Measurements from ENCODE around the gene CFAP161. TPM values are rescaled to one million over a fixed set of nuclear protein-coding genes. Genes with fewer than 3 reads are reported as not detected.
"Not testable (repeated sequence)": the region's sequence is repeated elsewhere in the genome, so short reads cannot be mapped to it uniquely, and the experiment has no call there.

The CFAP161 gene
- total RNA-seq, 1 donor from 2014 or later: not detected

DNA sequence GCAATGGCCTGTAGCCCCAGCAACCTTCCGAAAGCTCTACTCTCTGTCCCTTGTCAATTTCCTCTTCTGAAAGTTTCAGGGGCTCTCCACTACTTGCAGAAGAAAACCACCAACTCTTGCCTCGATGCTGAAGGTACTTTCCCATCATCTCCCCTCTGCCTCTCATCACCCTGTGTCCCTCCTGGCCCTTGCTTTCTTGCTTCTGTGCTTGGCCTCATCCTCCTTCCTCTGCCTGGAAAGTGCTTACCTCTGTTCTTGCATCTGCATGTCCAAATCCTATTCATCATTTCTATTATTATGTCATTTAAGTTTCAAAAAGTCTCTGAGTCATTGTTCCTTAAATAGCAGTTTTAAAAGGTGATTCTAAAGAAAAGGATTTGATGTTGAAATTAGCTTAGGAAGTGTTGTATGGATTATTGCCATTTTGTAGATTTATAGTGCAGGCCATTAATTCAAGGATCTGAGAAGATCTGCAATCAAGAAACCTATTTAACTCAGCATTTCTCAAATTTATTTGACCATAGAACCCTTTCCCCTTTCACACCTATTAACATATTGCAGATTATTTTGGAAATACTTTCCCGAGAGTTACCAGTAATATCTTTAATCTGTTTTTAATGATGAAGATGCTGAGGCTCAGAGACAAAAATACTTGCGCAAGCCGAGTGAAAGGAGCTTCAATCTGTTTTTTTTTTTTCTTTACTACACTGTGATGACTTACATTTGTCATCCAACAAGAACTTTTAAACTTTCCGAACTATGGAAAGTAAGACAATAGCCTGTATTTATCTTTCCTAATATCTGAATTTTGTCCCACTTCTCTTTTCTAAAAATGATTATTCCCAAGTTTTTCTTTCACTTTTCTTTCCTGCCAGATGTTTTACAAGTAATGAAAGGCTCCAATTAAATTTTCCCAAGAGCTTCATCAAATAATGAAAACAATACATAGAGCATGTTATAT, 22.3 kb upstream of the CFAP161 start:
- no peak overlapping the region for H3K4me3 Mint-ChIP-seq
- no peak overlapping the region for H3K27ac Mint-ChIP-seq
- H3K4me1 Mint-ChIP-seq (ENCODE audit: low read depth): peaks cover 8% of the 10 kb centered on the region
- no peaks in the 10 kb centered on the region for H3K36me3 Mint-ChIP-seq (ENCODE audit: low read depth)
- H3K9me3 Mint-ChIP-seq: no peaks in the 10 kb centered on the region
- peaks cover 34% of the 10 kb centered on the region for H3K27me3 Mint-ChIP-seq (ENCODE audit: insufficient read depth)
- no peak for DNase-seq (ENCODE audit: low spot score)
- intact Hi-C loops (cut with micrococcal nuclease): no loop called here

DNA sequence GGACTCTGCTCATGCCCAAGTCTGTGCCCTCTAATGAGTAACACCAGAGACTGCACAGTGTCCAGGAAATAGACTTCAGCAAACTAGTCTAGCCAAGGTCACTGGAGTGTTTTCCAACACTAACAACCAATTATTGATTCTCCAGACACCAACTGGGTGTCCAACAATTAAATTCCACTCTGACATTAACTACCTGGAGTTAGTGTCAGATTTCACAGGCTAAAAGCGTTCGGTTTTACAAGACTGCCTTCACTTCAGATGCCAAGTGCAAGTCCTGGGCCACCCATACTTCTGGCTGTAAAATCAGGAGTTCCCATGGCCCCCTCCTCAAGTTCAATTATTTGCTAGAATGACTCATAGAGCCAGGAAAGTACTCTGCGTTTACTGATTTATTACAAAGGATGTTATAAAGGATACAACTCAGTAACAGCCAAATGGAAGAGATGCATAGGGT, 20.8 kb upstream of the CFAP161 start:
- Mint-ChIP-seq H3K36me3 (ENCODE audit: low read depth) (no peaks in the 10 kb centered on the region), H3K4me3 (no peak overlapping the region), H3K4me1 (ENCODE audit: low read depth) (peaks cover 8% of the 10 kb centered on the region), H3K27ac (no peak overlapping the region), H3K9me3 (no peaks in the 10 kb centered on the region), H3K27me3 (ENCODE audit: insufficient read depth) (peaks cover 47% of the 10 kb centered on the region)
- intact Hi-C loops (cut with micrococcal nuclease): no loop called here
- no peak for DNase-seq (ENCODE audit: low spot score)

DNA sequence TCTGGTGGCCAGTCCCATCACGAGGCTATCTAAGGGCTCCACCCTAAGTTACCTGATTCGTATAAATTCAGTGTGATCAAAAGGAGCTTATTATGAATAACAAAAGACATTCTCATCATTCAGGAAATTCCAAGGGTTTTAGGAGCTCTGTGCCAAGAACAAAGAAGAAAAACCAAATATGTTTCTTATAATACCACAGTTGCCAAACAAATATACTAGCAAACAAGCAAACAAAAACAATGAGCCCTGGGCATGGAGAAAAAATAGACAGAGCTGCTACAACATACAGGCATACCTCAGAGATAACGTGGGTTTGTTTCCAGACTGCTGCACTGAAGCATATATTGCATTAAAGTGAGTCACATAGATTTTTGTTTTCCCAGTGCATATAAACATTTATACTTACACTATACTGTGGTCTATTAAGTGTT, 20.2 kb upstream of the CFAP161 start:
- intact Hi-C loops (cut with micrococcal nuclease): no loop called here
- Mint-ChIP-seq H3K36me3 (ENCODE audit: low read depth) (no peaks in the 10 kb centered on the region), H3K9me3 (no peaks in the 10 kb centered on the region), H3K27me3 (ENCODE audit: insufficient read depth) (peaks cover 44% of the 10 kb centered on the region), H3K4me1 (ENCODE audit: low read depth) (peaks cover 8% of the 10 kb centered on the region), H3K4me3 (no peak overlapping the region), H3K27ac (no peak overlapping the region)
- no peak for DNase-seq (ENCODE audit: low spot score)

DNA sequence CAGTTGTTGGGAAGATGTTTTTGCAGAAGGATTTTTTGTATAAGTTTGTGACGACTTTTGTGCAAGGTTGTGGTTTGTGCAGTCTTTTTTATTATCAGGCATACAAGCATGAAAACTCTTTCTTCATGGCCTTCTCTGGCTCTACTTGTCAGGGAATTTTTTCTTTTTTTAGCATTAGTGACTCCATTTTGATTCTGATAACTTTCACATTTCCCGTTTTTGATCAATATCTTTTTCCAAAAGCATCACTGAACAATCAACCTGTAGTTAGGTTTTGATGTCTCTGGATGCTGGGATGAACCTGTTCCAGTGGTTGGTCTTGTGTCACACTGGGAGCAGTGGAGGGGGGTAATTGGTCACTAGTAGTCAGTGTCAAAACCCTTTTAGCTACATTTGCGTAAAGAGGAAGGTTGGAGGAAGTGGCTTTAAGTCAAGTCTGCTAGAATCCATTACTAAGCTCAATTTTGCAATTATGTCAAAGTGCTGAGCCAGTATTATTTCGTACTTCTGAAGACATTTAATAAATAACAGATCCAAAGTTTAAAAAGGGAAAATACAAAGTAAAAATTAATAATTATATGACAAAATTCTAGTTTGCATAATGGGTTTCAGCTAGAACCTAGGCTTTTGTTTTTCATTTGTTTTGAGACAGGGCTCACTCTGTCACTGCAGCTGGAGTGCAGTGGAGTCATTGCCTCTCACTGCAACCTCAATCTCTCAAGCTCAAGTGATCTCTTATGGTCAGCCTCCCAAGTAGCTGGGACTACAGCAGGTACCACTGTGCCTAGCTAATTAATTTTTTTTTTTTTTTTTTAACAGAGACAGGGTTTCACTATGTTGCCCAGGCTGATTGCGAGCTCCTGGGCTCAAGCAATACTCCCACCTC, 18.8 kb upstream of the CFAP161 start:
- Mint-ChIP-seq H3K27me3 (ENCODE audit: insufficient read depth) (peaks cover 37% of the 10 kb centered on the region), H3K9me3 (no peaks in the 10 kb centered on the region), H3K27ac (no peak overlapping the region), H3K4me1 (ENCODE audit: low read depth) (peaks cover 8% of the 10 kb centered on the region), H3K4me3 (no peak overlapping the region), H3K36me3 (ENCODE audit: low read depth) (no peaks in the 10 kb centered on the region)
- DNase-seq (ENCODE audit: low spot score): no peak
- intact Hi-C loops (cut with micrococcal nuclease): no loop called here

DNA sequence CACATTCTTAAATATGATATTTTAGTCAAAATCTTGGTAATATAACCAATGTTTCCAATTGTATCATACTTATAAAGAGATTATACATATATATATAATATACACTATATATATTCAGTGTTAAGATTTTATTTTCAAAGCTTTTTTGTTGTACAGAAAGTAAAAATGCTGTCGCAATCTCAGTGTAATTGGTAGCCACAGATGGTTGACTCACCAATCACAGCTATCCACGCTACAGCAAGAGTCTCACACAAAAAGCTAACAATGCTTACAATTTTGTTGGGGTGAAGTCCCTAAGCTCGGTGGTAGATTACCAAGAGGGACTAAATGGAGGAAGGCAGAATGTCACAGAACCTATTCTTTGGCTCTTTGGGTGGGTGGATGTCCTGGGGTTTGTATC, 16.9 kb upstream of the CFAP161 start:
- DNase-seq (ENCODE audit: low spot score): no peak
- Mint-ChIP-seq H3K4me1 (ENCODE audit: low read depth) (no peaks in the 10 kb centered on the region), H3K36me3 (ENCODE audit: low read depth) (no peaks in the 10 kb centered on the region), H3K27ac (no peak overlapping the region), H3K9me3 (no peaks in the 10 kb centered on the region), H3K27me3 (ENCODE audit: insufficient read depth) (peaks cover 33% of the 10 kb centered on the region), H3K4me3 (no peak overlapping the region)
- intact Hi-C loops (cut with micrococcal nuclease): no loop called here

DNA sequence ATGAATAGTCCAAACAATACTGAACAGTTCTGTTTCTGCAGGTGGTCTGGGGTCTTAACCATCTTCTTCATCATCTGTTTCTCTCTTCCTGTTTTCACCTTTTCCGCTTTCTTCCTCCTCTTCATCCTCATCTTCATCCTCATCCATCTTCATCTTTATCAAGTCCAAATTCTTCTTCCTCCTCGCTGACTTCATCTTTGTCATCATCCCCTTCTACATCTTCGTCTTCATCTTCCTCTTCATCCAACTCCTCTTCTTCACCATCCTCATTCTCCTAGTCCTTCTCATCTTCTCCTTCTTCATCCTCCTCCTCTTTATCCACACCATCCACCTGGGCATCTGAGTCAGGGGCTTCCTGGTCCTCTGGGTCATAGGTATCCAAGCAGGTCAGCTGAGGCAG, 16.5 kb upstream of the CFAP161 start:
- H3K4me1 Mint-ChIP-seq (ENCODE audit: low read depth): no peaks in the 10 kb centered on the region
- intact Hi-C loops (cut with micrococcal nuclease): no loop called here
- no peak for DNase-seq (ENCODE audit: low spot score)
- no peak overlapping the region for H3K4me3 Mint-ChIP-seq
- H3K27me3 Mint-ChIP-seq (ENCODE audit: insufficient read depth): peaks cover 36% of the 10 kb centered on the region
- no peak overlapping the region for H3K27ac Mint-ChIP-seq
- no peaks in the 10 kb centered on the region for H3K9me3 Mint-ChIP-seq
- H3K36me3 Mint-ChIP-seq (ENCODE audit: low read depth): no peaks in the 10 kb centered on the region

DNA sequence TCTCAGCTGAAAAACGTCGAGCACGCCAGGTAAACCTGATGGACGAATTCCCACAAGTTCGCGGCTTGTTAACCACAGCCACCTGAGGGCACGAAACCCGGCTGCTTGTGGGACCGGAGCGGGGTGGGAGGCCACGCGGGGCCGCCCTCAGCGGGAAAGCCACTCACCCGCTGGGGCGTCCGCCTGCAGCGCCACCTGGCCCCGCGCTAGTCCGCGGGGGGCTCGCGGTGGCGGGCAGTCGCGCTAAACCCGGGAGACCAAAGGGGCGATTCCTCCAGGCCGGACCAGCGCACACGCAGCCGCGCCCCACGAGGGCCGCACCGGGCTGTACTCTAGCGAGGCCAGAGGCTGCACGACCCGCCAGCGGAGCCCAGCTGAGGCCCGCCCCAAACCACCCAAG, 15.7 kb upstream of the CFAP161 start:
- no peaks in the 10 kb centered on the region for H3K36me3 Mint-ChIP-seq (ENCODE audit: low read depth)
- no peak overlapping the region for H3K4me3 Mint-ChIP-seq
- DNase-seq (ENCODE audit: low spot score): no peak
- no peaks in the 10 kb centered on the region for H3K4me1 Mint-ChIP-seq (ENCODE audit: low read depth)
- peaks cover 39% of the 10 kb centered on the region for H3K27me3 Mint-ChIP-seq (ENCODE audit: insufficient read depth)
- intact Hi-C loops (cut with micrococcal nuclease): no loop called here
- H3K9me3 Mint-ChIP-seq: no peaks in the 10 kb centered on the region
- no peak overlapping the region for H3K27ac Mint-ChIP-seq

DNA sequence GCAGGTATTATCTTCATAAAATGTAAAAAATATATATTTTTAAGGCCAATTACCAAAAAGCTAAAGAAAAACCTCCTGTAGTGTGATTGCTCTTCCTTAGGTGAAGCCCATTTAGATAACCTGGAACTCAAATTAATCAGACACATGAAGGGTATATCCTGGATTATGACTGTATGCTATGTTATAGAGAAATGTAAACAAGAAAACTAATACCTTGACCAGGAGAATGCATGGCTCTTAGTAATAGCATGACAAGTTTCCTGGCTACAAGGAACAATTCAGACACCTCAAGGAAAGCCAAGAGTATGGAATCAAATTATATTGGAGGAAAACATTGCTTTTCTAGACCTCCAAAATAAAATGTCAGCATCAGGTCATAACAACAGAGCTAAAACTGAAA, 14.0 kb upstream of the CFAP161 start:
- no peak overlapping the region for H3K27ac Mint-ChIP-seq
- H3K36me3 Mint-ChIP-seq (ENCODE audit: low read depth): no peaks in the 10 kb centered on the region
- intact Hi-C loops (cut with micrococcal nuclease): no loop called here
- H3K4me1 Mint-ChIP-seq (ENCODE audit: low read depth): no peaks in the 10 kb centered on the region
- H3K4me3 Mint-ChIP-seq: no peak overlapping the region
- H3K27me3 Mint-ChIP-seq (ENCODE audit: insufficient read depth): peaks cover 51% of the 10 kb centered on the region
- no peaks in the 10 kb centered on the region for H3K9me3 Mint-ChIP-seq
- DNase-seq (ENCODE audit: low spot score): no peak

DNA sequence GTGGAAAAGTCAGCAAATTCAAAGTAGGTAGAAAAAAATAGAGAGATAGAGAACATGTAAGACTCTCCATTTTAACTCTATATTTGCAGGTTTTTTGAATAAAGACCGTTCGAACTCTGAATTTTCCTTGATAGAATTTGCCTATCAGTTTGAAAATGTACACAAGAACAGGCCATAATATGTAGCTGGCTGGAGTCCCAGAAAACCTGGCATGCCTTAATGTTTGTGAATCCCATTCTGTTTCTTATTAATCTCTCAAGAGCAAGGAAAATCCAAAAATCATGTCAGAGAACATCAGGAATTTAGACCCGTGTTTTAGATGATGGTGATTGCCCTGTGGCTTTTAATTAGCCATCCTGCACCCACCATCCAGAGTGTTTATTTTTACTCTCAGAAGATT, 7.2 kb upstream of the CFAP161 start:
- H3K9me3 Mint-ChIP-seq: peaks cover 3% of the 10 kb centered on the region
- no peak overlapping the region for H3K4me3 Mint-ChIP-seq
- H3K27ac Mint-ChIP-seq: no peak overlapping the region
- intact Hi-C loops (cut with micrococcal nuclease): no loop called here
- peaks cover 1% of the 10 kb centered on the region for H3K36me3 Mint-ChIP-seq (ENCODE audit: low read depth)
- DNase-seq (ENCODE audit: low spot score): no peak
- peaks cover 44% of the 10 kb centered on the region for H3K27me3 Mint-ChIP-seq (ENCODE audit: insufficient read depth)
- H3K4me1 Mint-ChIP-seq (ENCODE audit: low read depth): no peaks in the 10 kb centered on the region

DNA sequence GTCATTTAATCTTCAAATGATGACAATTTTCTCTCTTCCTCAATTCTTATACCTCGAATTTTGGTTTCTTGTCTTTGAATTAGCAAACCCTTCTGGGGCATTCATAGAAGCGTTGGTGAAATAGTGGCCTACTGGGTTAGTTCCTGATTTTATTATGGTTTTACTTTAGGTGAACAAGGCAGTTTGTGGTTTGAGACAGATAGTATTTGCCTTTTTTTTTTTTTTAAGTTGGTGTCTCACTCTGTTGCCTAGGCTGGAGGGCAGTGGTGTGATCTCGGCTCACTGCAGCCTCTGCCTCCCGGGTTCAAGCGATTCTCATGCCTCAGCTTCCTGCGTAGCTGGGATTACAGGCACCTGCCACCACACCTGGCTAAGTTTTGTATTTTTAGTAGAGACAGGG, 7.4 kb downstream of the CFAP161 start:
- H3K4me3 Mint-ChIP-seq; H3K36me3 Mint-ChIP-seq (ENCODE audit: low read depth); DNase-seq (ENCODE audit: low spot score); H3K27ac Mint-ChIP-seq; intact Hi-C loops (cut with micrococcal nuclease); H3K9me3 Mint-ChIP-seq; H3K4me1 Mint-ChIP-seq (ENCODE audit: low read depth): not testable (repeated sequence)
- peaks cover 30% of the 10 kb centered on the region for H3K27me3 Mint-ChIP-seq (ENCODE audit: insufficient read depth)

DNA sequence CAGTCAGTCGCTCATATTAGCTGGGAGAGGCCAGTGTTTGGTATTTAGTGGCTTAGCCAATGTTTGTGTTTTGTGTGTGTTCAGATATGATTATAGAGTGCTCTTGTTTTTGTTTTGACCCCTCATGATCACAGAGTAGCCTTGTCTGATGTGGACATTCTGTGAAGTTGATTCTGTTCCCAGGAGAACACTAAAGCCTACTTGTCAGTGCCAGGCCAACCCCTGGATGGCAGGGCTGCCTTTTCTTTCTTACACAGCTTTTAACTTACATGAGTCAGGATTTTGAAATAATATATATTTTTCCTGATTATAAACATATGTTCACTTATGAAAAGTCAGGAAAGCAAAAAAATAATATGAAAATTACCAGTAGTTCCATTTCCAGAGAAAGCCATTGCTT, 11.9 kb downstream of the CFAP161 start:
- no peak for DNase-seq (ENCODE audit: low spot score)
- Mint-ChIP-seq H3K4me1 (ENCODE audit: low read depth) (no peaks in the 10 kb centered on the region), H3K27me3 (ENCODE audit: insufficient read depth) (peaks cover 24% of the 10 kb centered on the region), H3K36me3 (ENCODE audit: low read depth) (no peaks in the 10 kb centered on the region), H3K4me3 (no peak overlapping the region), H3K9me3 (no peaks in the 10 kb centered on the region), H3K27ac (no peak overlapping the region)
- intact Hi-C loops (cut with micrococcal nuclease): no loop called here

DNA sequence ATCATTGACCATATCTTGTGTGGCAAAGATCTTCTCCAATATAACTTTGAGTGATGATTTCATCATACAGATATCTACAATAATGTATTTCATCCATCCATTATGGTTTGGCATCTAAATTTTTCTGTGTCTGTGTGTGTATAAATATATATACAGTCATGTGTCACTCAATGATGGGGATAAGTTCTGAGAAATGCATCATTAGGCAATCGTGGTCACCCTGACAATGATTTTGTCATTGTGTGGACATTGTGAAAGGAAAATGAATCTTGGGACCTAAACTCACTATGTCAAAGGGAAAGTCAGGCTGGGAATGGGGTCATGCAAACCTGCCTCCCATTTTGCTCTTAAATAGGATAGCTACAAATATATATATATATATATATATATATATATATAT, 12.4 kb downstream of the CFAP161 start:
- no peaks in the 10 kb centered on the region for H3K9me3 Mint-ChIP-seq
- no peaks in the 10 kb centered on the region for H3K36me3 Mint-ChIP-seq (ENCODE audit: low read depth)
- H3K27ac Mint-ChIP-seq: no peak overlapping the region
- no peaks in the 10 kb centered on the region for H3K4me1 Mint-ChIP-seq (ENCODE audit: low read depth)
- intact Hi-C loops (cut with micrococcal nuclease): no loop called here
- no peak for DNase-seq (ENCODE audit: low spot score)
- peaks cover 22% of the 10 kb centered on the region for H3K27me3 Mint-ChIP-seq (ENCODE audit: insufficient read depth)
- no peak overlapping the region for H3K4me3 Mint-ChIP-seq

DNA sequence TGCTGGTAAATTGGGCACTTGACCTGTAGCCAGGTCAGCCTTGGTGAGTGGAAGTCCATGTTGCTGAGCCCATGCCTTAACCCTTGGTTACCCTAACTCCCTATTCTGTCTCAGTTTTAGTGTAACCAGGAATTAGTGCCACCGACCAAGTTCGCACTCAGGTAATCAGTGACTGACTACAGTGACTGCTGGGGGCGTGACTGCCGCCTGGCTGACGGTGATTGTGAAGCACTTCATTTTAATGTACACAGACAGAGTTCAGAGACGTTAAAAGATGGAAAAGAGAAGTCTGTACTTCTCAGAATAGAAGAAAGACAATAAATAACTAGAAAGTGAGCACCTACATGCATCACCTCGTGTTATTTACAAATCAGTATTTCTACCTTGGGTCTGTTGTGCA, 17.3 kb downstream of the CFAP161 start:
- Mint-ChIP-seq H3K27ac (no peak overlapping the region), H3K36me3 (ENCODE audit: low read depth) (no peaks in the 10 kb centered on the region), H3K9me3 (no peaks in the 10 kb centered on the region), H3K4me1 (ENCODE audit: low read depth) (peaks cover 5% of the 10 kb centered on the region), H3K27me3 (ENCODE audit: insufficient read depth) (peaks cover 18% of the 10 kb centered on the region), H3K4me3 (no peak overlapping the region)
- DNase-seq (ENCODE audit: low spot score): no peak
- intact Hi-C loops (cut with micrococcal nuclease): no loop called here

All from activated T-helper 1 cell treated with anti-CD3 and anti-CD28 coated beads, Interleukin-12 subunit alpha, Interleukin-12 subunit beta, Interleukin-2, Interleukin-4 antibody, amounts not matched to agents 30 ng/mL and 10 ng/mL and 1 ng/mL, durations not matched to agents 14 hours and 24 hours and 36 hours (primary cell).